Activated CD4-positive, CD25-positive, alpha-beta regulatory T cell treated with anti-CD3 and anti-CD28 coated beads, Interleukin-2, amount 50 U/mL, for 72 hours (primary cell): Measurements from ENCODE around the gene GMPR.

ENCODE experiments used
- DNase-seq: peaks from one replicate; pipeline ENCODE4 v3.0.0; 2021

Gene GMPR

DNA sequence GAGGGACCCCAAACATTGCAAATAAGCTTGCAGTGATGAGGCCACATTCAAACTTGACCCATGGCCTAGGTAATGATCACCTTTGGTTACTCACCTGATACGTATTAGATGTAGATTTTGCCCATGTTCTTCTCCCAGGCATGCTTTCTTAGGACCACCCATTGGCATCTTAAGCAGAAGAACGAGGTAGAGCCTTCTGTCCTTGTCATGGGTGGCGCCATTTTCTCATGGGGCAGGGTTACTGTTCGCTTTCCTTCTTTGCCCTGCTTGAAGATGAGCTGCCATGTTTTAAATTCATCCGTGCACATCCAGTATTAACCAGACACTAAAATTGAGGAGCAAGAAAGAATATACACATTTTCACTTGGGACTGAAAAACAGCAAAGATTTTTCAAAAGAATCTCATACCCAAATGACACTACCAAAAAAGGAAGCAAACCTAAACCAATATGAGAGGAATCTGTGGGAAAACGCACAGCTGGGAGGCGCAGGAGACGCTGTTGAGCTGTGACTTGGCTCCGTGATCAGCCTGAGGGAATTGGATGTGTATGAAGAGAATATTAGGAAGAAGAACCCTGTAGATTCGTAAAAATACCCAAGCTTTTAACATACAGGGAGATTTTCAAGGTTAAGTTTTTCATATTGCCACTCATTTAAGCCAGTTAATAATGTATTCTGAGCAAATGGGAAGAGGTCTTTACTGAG is 36.6 kb downstream of the GMPR start:
- no peak for DNase-seq

DNA sequence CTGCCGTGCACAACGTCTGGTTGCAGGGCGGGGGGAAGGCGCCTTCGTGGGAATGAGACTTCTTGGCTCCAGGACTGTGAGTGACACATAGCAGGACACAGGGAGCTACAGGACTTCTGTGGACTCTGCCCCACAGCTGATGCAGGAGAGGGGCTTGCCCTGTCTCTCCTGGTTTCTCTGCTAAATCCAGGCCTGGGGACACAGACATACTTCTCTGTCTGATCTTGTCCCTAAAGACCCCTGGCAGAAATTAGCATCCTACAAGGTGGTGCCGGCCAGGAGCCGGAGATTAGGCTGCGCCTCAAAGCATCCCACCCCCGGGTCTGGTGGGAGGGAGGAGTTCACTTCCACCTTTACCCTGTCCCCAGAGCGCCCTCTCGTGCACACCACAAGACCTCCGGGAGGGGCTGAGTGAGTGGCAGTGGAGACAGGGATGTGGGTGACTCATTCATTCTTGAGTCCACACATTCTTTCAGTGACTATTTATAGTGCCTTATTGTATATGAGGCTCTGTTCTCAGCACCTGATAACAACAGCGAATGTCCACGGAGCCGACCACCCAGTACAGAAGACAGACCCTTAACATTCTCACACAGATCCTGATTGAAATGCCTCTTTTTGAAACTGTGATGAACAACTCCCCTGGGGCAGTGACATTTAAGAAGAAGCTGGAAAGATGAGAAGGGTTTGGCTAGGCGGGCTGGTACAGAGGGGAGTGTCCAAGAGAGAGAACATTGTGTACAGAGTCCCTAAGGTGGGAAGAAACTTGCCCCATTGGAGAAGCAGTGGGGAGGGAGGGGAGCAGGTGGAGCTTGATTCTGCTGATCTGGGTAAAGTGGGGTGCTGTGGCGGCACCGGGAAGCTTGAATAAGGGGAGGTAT is 39.0 kb downstream of the GMPR start:
- DNase-seq, result no peak

DNA sequence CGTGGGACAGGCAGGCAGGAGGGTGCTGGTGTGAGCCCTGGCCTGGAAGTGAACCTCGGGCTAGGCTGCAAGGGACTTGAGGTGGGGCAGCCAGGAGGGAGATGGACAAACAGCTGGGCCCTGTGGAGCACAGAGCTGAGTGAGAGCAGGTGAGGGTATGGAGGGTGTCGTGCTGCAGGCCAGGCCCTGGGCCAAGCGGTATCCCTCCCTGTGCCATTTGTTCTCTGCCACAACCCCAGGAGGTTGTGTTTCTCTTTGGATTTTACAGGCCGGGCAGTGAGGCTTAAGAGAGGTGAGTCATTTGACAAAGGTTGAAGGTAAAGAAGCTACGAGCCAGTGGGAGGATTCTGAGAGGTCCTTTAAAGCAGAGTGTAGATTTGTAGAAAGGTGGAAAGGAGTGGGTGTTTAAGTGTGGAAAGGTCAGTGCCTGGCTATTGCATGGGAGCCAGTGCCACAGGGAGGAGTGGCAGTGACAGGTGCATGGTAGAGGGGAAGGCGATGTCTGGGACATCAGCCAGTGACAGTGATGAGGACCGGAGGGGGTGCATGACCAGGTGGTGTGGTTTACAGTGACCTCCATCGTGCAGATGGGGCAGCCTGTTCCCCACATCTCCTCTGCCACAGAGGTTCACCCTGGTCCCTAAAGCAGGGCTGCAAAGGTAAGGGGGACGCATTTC is 39.8 kb downstream of the GMPR start:
- no peak for DNase-seq

- DNase-seq, result no peak
Observed at GRCh38 chr6:16278750-16279149, 40.4 kb downstream of the GMPR start.

DNA sequence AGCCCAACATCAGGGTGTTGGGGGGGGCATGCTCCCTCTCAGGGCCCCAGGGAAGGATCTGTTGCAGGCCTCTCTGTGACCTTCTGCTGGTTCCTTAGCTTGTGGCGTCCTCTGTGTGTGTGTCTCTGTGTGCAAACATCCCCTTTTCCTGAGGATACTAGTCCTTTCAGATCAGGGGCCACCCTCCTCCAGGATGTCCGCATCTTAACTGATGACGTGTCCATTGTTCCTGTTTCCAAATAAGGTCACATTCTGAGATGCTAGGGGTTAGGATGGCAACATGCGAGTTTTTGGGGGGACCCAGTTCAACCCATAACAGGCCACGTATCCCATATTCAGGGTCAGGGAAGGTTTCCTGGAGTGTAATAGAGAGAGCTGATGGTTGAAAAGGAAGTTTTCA is 40.9 kb downstream of the GMPR start:
- DNase-seq, result no peak

GRCh38 chr6:16282370-16282769 is 44.0 kb downstream of the GMPR start:
- DNase-seq, result no peak

- no peak for DNase-seq
Observed at GRCh38 chr6:16284472-16284871, 46.1 kb downstream of the GMPR start.

- DNase-seq, result no peak
Observed at GRCh38 chr6:16285467-16286150, 47.2 kb downstream of the GMPR start.

DNA sequence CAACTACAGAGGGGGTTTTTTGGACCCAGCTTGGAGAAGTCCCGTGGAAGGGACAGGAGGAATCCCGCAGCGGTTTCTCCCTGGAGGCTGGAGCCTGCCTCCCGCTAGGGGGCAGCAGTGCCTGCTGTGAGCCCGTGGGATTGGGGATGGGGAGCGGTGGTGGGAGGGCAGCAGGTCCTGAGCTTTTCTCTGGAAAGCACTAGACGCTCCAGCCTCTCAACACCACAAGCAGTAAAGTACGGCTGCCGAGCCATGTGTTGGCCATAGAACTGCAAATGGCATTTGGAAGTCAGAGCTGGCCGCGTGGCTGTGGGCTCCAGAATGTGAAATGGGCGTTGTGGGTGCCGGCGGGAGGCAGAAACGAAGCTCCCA is 47.8 kb downstream of the GMPR start:
- peak; percentile 51 for DNase-seq

GRCh38 chr6:16288163-16288562 is 49.8 kb downstream of the GMPR start:
- DNase-seq, result no peak

DNA sequence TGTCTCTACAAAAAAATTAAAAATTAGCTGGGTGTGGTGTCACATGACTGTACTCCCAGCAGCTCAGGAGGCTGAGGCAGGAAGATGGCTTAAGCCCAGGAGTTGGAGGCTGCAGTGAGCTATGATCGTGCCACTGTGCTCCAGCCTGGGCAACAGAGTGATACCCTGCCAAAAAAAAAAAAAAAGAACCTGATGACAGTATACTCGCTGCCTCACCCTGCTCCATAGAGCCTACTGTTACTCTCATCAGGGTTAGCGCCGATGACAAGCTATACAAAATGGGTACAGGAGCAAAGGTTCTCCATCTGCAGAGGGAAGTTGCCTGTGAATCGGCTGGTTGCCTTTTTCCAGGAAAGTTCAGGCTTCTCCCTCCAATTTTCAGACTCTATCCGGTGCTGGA is 53.4 kb downstream of the GMPR start:
- no peak for DNase-seq

DNA sequence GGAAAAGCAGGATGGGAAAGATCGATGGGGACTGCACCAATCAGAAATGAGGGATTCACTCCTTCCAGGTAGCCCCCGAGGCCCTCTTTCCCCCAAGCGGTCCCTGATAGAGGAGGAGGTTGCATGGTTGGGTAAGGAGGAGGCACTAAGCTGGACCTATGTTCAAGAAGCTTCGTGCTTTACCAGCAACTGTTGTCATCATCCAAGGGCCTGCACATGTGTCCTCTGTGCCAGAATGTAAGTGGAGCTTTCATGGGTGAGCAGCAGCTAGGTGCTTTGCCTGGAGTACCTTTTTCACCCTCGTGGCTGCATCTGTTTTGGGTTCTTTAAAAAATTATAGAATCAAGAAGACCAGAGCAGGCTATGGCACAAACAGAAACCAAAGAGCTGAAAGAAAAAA is 54.0 kb downstream of the GMPR start:
- DNase-seq, result no peak

- DNase-seq, result no peak
Observed at GRCh38 chr6:16292942-16293341, 54.6 kb downstream of the GMPR start.

GRCh38 chr6:16294371-16294770 is 56.0 kb downstream of the GMPR start:
- no peak for DNase-seq

- no peak for DNase-seq
Observed at GRCh38 chr6:16295060-16295459, 56.7 kb downstream of the GMPR start.

DNA sequence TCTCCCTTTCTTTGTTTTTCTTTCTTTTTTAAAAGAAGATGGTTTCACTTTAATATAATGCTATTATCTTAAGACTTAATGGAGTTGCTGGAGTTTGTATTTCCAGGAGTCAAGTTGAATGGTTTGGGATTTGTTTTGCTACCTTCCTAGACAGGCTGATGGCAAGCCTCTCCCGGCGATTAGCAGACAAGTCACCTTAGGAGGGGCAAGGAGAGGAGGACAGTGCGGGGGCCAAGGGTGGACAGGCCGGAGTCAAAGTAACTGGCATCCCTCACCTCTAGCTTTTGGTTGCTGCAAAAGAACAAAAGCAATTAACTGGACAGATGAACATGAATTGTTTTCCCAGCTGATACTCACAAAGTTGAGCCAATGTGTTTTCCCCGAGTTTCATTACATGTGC is 57.1 kb downstream of the GMPR start:
- DNase-seq, result no peak

DNA sequence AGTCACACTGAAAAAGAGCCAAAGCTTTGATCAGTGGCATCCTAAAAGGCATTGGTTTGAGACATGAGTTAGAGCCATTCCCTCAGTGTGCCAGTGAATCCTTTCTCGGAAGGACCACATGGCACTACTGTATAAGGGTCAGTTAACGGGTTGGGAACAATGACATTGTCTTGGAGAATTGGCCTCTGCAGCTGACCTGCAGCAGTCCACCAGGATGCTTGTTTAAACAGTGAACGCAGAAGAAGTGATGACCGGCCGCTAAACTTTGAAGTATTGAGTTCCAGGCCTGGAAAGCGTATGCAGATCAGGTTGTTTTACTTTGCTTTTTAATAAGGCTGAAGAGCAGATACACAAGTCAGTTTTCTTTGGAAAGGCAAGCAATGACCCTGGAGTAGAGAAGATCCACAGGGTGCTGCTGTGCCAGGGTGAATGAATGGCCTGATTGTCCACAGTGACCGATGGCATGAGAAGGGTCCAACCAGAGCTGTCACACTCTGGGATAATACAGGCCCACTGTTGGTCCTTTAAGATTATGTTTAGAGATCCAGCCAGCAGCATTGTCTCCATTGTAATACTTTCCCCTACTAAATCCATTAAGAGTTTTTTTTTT is 57.8 kb downstream of the GMPR start:
- DNase-seq, result no peak

GRCh38 chr6:16299861-16300260 is 61.5 kb downstream of the GMPR start:
- no peak for DNase-seq

- DNase-seq, result no peak
Observed at GRCh38 chr6:16301511-16301910, 63.1 kb downstream of the GMPR start.

GRCh38 chr6:16302721-16303552 is 64.5 kb downstream of the GMPR start:
- DNase-seq, result no peak

- no peak for DNase-seq
Observed at GRCh38 chr6:16305246-16305725, 66.9 kb downstream of the GMPR start.

GRCh38 chr6:16305788-16306187 is 67.4 kb downstream of the GMPR start:
- peak; percentile 23 for DNase-seq
